Astrocyte (in vitro differentiated cells and primary cell): ENCODE measurements around the gene RITA1.

Source experiments
- CTCF ChIP-seq: IDR thresholded peaks from 2 replicates; pipeline ENCODE4 v1.5.1; 2011; ENCODE audit warnings: low read depth, mild to moderate bottlenecking, inconsistent platforms, low read length, moderate library complexity; ENCODE audit not compliant: insufficient read depth
- EZH2 ChIP-seq: IDR thresholded peaks from 2 replicates; pipeline ENCODE4 v1.6.1; 2012; ENCODE audit warnings: mild to moderate bottlenecking, low read length, inconsistent platforms; ENCODE audit not compliant: insufficient read depth

- TF ChIP-seq CTCF (no peak), EZH2 (no peak)
Measured at GRCh38 chr12:113167868-113168267, 17.7 kb upstream of the RITA1 start.
